GM12891 (cell line): ENCODE data around the gene PRDM2.

Experiments used
- DNase-seq: peaks from one replicate; pipeline ENCODE4 v3.0.0; 2011; ENCODE audit warnings: low spot score; ENCODE audit not compliant: insufficient read length
- FAIRE-seq: peaks from 2 replicates; lab custom pipeline; 2011; peaks lifted over from hg19 to GRCh38; lab: Jason Lieb, UNC
- PAX5 ChIP-seq: IDR thresholded peaks from 2 replicates; pipeline ENCODE4 v1.6.1; 2011; ENCODE audit warnings: low read length, moderate library complexity, mild to moderate bottlenecking; ENCODE audit not compliant: insufficient read depth, severe bottlenecking
- POLR2A ChIP-seq: IDR thresholded peaks from 2 replicates; pipeline ENCODE4 v1.6.1; 2011; ENCODE audit warnings: low read depth, low read length, control low read depth
- POLR2AphosphoS5 ChIP-seq: IDR thresholded peaks from 2 replicates; pipeline ENCODE4 v1.6.1; 2011; ENCODE audit warnings: low read depth, low read length, control low read depth
- POU2F2 ChIP-seq: IDR thresholded peaks from 2 replicates; pipeline ENCODE4 v1.6.1; 2011; ENCODE audit warnings: low read depth, mild to moderate bottlenecking, control low read depth, low read length, moderate library complexity
- SPI1 ChIP-seq: IDR thresholded peaks from 2 replicates; pipeline ENCODE4 v1.6.1; 2011; ENCODE audit warnings: low read depth, low read length, control low read depth
- TAF1 ChIP-seq: IDR thresholded peaks from 2 replicates; pipeline ENCODE4 v1.6.1; 2011; ENCODE audit warnings: low read depth, low read length, control low read depth

Gene PRDM2

GRCh38 chr1:13873032-13873431, 173.0 kb downstream of the PRDM2 start:
- FAIRE-seq (no peak), DNase-seq (no peak)
- TF ChIP-seq PAX5, result no peak
- TF ChIP-seq POLR2AphosphoS5, result no peak
- no peak for TF ChIP-seq TAF1
- TF ChIP-seq POLR2A, result no peak
- TF ChIP-seq SPI1, result no peak
- no peak for TF ChIP-seq POU2F2
